Regular cardiac myocyte (primary cell): Measurements from ENCODE around the gene KIF26A. TPM values are rescaled to one million over a fixed set of nuclear protein-coding genes. Genes with fewer than 3 reads are reported as not detected.

Experiments used
- total RNA-seq: library from RNA; depleted of rRNA; stranded (reverse); fragments of >200 nt; gene quantifications from 2 replicates; pipeline ENCODE4 v1.2.3, GENCODE V29; 2014

The KIF26A gene
- under 0.01 TPM in 2 replicates for total RNA-seq

GRCh38 chr14:104138098-104138717 is at the start of gene KIF26A:
Gene KIF26A, plus strand, starts transcription at chr14:104138587. Its CDS starts 136 bp downstream, at chr14:104138723.

Other genes starting within 250 kb of the KIF26A start
- gene TDRD9, start 210.1 kb upstream of the KIF26A start, total RNA-seq = 0.58 and 2.5 TPM in 2 replicates
- not detected in 2 replicates for gene RD3L, start 196.1 kb upstream of the KIF26A start, total RNA-seq
- gene ASPG, start 52.9 kb upstream of the KIF26A start, total RNA-seq = not detected in 2 replicates